ENCODE data around the gene DTD2. TPM values are rescaled to one million over a fixed set of nuclear protein-coding genes. Genes with fewer than 3 reads are reported as not detected.

DTD2 gene
- total RNA-seq, 1 experiment from 2014 or later = 16.7 TPM

DNA sequence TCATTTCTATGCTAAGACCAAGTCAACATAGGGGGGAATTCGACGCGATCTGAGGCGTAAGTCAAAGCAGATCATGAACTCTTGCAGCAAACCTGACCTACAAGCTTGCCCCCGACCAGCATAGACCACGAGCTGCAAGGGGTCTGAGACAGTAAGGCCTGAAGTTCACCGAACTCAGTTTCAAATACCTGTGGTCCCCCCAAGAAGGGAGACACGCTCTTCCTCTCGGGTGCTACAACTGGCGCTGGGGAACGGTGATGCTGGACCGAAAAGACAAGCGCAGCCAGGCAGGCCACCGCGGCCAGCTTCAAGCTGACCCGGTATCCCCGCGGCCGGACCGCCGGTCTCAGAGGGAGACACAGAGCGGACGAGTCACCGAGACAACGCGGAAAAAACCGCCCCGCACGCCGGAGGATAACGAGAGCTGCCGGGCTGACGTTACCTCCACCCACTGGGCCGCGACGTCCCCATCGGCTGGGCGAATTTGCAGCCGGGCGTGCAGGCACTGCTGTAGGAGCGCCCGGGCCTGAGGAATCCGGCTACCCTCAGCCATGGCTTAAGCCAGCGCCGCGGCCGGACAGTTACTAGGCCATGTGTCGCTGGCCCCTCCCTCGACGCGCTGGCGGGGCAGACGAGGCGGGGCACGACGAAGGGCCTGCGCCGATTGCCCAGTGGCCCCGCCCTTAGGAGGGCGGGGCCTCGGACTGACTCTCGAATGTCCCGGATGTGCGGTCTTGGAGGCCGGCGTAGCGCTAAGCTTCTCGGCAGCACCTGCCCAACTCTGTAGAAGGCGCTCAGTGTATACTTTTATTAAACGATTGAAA lies at the start of gene DTD2 (continued):
- TF ChIP-seq, protein P1, sequence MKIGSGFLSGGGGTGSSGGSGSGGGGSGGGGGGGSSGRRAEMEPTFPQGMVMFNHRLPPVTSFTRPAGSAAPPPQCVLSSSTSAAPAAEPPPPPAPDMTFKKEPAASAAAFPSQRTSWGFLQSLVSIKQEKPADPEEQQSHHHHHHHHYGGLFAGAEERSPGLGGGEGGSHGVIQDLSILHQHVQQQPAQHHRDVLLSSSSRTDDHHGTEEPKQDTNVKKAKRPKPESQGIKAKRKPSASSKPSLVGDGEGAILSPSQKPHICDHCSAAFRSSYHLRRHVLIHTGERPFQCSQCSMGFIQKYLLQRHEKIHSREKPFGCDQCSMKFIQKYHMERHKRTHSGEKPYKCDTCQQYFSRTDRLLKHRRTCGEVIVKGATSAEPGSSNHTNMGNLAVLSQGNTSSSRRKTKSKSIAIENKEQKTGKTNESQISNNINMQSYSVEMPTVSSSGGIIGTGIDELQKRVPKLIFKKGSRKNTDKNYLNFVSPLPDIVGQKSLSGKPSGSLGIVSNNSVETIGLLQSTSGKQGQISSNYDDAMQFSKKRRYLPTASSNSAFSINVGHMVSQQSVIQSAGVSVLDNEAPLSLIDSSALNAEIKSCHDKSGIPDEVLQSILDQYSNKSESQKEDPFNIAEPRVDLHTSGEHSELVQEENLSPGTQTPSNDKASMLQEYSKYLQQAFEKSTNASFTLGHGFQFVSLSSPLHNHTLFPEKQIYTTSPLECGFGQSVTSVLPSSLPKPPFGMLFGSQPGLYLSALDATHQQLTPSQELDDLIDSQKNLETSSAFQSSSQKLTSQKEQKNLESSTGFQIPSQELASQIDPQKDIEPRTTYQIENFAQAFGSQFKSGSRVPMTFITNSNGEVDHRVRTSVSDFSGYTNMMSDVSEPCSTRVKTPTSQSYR (CRISPR knock-in tag; IDR thresholded peaks at IDR 0.05) = no peak
- TF ChIP-seq, protein P2, sequence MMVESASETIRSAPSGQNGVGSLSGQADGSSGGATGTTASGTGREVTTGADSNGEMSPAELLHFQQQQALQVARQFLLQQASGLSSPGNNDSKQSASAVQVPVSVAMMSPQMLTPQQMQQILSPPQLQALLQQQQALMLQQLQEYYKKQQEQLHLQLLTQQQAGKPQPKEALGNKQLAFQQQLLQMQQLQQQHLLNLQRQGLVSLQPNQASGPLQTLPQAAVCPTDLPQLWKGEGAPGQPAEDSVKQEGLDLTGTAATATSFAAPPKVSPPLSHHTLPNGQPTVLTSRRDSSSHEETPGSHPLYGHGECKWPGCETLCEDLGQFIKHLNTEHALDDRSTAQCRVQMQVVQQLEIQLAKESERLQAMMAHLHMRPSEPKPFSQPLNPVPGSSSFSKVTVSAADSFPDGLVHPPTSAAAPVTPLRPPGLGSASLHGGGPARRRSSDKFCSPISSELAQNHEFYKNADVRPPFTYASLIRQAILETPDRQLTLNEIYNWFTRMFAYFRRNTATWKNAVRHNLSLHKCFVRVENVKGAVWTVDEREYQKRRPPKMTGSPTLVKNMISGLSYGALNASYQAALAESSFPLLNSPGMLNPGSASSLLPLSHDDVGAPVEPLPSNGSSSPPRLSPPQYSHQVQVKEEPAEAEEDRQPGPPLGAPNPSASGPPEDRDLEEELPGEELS (CRISPR knock-in tag; IDR thresholded peaks at IDR 0.05) = 0 out of 2 replicates have a peak, but pooled peaks have one; percentile 47
- peak; percentile 51; the same call in 1 of the 2 replicates for TF ChIP-seq ZBTB21 (CRISPR knock-in tag; IDR thresholded peaks at IDR 0.05; ENCODE audit: borderline replicate concordance)
- TF ChIP-seq RORB (CRISPR knock-in tag; IDR thresholded peaks at IDR 0.05) = no peak
- TF ChIP-seq SOX15 (CRISPR knock-in tag; IDR thresholded peaks at IDR 0.05) = no peak
- TF ChIP-seq CBFB (CRISPR knock-in tag; IDR thresholded peaks at IDR 0.05; ENCODE audit: low read depth) = no peak
- TF ChIP-seq, protein P3, sequence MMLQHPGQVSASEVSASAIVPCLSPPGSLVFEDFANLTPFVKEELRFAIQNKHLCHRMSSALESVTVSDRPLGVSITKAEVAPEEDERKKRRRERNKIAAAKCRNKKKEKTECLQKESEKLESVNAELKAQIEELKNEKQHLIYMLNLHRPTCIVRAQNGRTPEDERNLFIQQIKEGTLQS (CRISPR knock-in tag; conservative IDR thresholded peaks at IDR 0.05) = no peak
- no peak for TF ChIP-seq TCF7 (CRISPR knock-in tag; IDR thresholded peaks at IDR 0.05; ENCODE audit: low read depth)
- TF ChIP-seq ESRRA (CRISPR knock-in tag; IDR thresholded peaks at IDR 0.05; ENCODE audit: borderline replicate concordance) = peak; percentile 77; the same call in 1 of the 2 replicates
- TF ChIP-seq, protein P4, sequence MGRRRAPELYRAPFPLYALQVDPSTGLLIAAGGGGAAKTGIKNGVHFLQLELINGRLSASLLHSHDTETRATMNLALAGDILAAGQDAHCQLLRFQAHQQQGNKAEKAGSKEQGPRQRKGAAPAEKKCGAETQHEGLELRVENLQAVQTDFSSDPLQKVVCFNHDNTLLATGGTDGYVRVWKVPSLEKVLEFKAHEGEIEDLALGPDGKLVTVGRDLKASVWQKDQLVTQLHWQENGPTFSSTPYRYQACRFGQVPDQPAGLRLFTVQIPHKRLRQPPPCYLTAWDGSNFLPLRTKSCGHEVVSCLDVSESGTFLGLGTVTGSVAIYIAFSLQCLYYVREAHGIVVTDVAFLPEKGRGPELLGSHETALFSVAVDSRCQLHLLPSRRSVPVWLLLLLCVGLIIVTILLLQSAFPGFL (CRISPR knock-in tag; IDR thresholded peaks at IDR 0.05; ENCODE audit: borderline replicate concordance) = peak; percentile 85; the same call in 1 of the 2 replicates
- no peak for TF ChIP-seq NFYB (CRISPR knock-in tag; conservative IDR thresholded peaks at IDR 0.05; ENCODE audit: low read depth)
- TF ChIP-seq TEAD4 (CRISPR knock-in tag; IDR thresholded peaks at IDR 0.05) = no peak
- no peak; the same call in 1 of the 2 replicates for TF ChIP-seq TP53 (CRISPR knock-in tag; IDR thresholded peaks at IDR 0.05)
- TF ChIP-seq, protein P5, sequence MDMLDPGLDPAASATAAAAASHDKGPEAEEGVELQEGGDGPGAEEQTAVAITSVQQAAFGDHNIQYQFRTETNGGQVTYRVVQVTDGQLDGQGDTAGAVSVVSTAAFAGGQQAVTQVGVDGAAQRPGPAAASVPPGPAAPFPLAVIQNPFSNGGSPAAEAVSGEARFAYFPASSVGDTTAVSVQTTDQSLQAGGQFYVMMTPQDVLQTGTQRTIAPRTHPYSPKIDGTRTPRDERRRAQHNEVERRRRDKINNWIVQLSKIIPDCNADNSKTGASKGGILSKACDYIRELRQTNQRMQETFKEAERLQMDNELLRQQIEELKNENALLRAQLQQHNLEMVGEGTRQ (CRISPR knock-in tag; IDR thresholded peaks at IDR 0.05) = peak; percentile 47; the same call in 1 of the 2 replicates
- no peak for TF ChIP-seq NFATC4 (CRISPR knock-in tag; IDR thresholded peaks at IDR 0.05)
- TF ChIP-seq, protein P6, sequence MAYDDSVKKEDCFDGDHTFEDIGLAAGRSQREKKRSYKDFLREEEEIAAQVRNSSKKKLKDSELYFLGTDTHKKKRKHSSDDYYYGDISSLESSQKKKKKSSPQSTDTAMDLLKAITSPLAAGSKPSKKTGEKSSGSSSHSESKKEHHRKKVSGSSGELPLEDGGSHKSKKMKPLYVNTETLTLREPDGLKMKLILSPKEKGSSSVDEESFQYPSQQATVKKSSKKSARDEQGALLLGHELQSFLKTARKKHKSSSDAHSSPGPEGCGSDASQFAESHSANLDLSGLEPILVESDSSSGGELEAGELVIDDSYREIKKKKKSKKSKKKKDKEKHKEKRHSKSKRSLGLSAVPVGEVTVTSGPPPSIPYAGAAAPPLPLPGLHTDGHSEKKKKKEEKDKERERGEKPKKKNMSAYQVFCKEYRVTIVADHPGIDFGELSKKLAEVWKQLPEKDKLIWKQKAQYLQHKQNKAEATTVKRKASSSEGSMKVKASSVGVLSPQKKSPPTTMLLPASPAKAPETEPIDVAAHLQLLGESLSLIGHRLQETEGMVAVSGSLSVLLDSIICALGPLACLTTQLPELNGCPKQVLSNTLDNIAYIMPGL (CRISPR knock-in tag; IDR thresholded peaks at IDR 0.05) = peak; percentile 82
- TF ChIP-seq, protein P7, sequence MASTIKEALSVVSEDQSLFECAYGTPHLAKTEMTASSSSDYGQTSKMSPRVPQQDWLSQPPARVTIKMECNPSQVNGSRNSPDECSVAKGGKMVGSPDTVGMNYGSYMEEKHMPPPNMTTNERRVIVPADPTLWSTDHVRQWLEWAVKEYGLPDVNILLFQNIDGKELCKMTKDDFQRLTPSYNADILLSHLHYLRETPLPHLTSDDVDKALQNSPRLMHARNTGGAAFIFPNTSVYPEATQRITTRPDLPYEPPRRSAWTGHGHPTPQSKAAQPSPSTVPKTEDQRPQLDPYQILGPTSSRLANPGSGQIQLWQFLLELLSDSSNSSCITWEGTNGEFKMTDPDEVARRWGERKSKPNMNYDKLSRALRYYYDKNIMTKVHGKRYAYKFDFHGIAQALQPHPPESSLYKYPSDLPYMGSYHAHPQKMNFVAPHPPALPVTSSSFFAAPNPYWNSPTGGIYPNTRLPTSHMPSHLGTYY (CRISPR knock-in tag; IDR thresholded peaks at IDR 0.05) = no peak
- TF ChIP-seq NR2C2 (CRISPR knock-in tag; IDR thresholded peaks at IDR 0.05) = no peak
- TF ChIP-seq, protein P8, sequence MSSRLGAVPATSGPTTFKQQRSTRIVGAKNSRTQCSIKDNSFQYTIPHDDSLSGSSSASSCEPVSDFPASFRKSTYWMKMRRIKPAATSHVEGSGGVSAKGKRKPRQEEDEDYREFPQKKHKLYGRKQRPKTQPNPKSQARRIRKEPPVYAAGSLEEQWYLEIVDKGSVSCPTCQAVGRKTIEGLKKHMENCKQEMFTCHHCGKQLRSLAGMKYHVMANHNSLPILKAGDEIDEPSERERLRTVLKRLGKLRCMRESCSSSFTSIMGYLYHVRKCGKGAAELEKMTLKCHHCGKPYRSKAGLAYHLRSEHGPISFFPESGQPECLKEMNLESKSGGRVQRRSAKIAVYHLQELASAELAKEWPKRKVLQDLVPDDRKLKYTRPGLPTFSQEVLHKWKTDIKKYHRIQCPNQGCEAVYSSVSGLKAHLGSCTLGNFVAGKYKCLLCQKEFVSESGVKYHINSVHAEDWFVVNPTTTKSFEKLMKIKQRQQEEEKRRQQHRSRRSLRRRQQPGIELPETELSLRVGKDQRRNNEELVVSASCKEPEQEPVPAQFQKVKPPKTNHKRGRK (CRISPR knock-in tag; IDR thresholded peaks at IDR 0.05; ENCODE audit: borderline replicate concordance) = no peak
- no peak for TF ChIP-seq GTF2I (CRISPR knock-in tag; conservative IDR thresholded peaks at IDR 0.05)
- TF ChIP-seq MYBL2 (CRISPR knock-in tag; IDR thresholded peaks at IDR 0.05) = peak; percentile 75; the same call in 1 of the 2 replicates
- TF ChIP-seq ATF1 (CRISPR knock-in tag; IDR thresholded peaks at IDR 0.05) = no peak
- TF ChIP-seq FOXP1 (CRISPR knock-in tag; IDR thresholded peaks at IDR 0.05; ENCODE audit: borderline replicate concordance) = peak; percentile 92
- no peak for TF ChIP-seq ZNF121 (CRISPR knock-in tag; IDR thresholded peaks at IDR 0.05)
- no peak for TF ChIP-seq JAZF1 (CRISPR knock-in tag; IDR thresholded peaks at IDR 0.05)
